GM12878 (cell line): ENCODE results near the gene TOPBP1.

Experiments used
- CEBPB ChIP-seq, 2 experiments: fragments of 150-350 bp in 1 of 2; IDR thresholded peaks; 2 replicates each; pipeline ENCODE4 v1.6.1; 2012 to 2014; ENCODE audit warnings: low read depth in 2 of 2, low read length in 2 of 2, borderline replicate concordance in 1 of 2, inconsistent platforms in 1 of 2
- ETV6 ChIP-seq, 2 experiments: fragments of 450-650 bp in 1 of 2; IDR thresholded peaks in 1 of 2; conservative IDR thresholded peaks in 1 of 2; 2 replicates each; pipeline ENCODE4 v1.6.1; 2014; ENCODE audit warnings: antibody characterized with exemption in 1 of 2, borderline replicate concordance in 1 of 2, low read depth in 1 of 2, mild to moderate bottlenecking in 1 of 2, moderate library complexity in 1 of 2
- TF ChIP-seq, protein P1 (sequence below): fragments of 450-650 bp; IDR thresholded peaks from 2 replicates; pipeline ENCODE4 v1.6.1; 2018; ENCODE audit warnings: borderline replicate concordance, mild to moderate bottlenecking; ENCODE audit not compliant: partially characterized antibody
- TF ChIP-seq, protein P2 (sequence below), 3 experiments: IDR thresholded peaks in 2 of 3; conservative IDR thresholded peaks in 1 of 3; 2 replicates each; pipeline ENCODE4 v1.5.1; 2011; ENCODE audit warnings: low read depth in 3 of 3, low read length in 3 of 3, mild to moderate bottlenecking in 3 of 3, control low read depth in 2 of 3, moderate library complexity in 2 of 3, inconsistent platforms in 1 of 3, mixed read lengths in 1 of 3; ENCODE audit not compliant: control insufficient read depth in 2 of 3, insufficient read depth in 1 of 3; ENCODE audit errors: extremely low read depth in 1 of 3

DNA sequence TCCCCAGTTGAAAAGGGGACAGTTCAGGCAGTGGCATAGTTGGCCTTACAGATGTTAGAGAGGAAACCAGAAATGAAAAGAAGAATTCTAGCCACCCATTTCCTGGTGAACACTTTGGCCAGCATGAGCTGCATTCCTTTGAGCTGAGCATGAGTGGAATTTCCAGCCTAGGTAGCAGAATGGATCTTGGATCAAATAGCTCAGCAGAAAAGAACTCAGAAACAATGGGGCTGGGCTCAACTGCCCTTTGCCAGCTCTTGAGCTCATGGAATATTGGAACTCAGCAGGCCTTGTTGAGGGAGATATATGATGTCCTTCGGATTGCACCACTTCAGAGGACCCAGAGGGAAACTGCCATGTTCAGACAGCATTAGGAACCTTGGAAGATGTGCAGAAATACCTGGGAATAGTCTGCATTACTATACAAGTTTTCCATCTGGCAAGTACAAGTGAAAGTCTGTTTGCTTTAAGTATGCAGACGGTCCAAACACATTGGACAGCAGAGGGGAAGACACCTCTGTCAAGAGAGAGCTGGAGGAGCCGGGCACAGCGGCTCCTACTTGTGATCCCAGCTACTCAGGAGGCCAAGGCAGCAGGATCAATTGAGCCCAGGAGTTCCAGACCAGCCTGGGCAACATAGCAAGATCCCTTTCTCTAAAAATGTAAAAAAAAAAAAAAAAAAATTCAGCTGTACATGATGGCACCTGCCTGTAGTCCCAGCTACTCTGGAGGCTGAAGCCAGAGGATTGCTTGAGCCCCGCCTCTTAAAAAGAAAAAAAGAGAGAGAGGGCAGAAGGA lies 91.4 kb downstream of the TOPBP1 start:
- TF ChIP-seq, protein P1, sequence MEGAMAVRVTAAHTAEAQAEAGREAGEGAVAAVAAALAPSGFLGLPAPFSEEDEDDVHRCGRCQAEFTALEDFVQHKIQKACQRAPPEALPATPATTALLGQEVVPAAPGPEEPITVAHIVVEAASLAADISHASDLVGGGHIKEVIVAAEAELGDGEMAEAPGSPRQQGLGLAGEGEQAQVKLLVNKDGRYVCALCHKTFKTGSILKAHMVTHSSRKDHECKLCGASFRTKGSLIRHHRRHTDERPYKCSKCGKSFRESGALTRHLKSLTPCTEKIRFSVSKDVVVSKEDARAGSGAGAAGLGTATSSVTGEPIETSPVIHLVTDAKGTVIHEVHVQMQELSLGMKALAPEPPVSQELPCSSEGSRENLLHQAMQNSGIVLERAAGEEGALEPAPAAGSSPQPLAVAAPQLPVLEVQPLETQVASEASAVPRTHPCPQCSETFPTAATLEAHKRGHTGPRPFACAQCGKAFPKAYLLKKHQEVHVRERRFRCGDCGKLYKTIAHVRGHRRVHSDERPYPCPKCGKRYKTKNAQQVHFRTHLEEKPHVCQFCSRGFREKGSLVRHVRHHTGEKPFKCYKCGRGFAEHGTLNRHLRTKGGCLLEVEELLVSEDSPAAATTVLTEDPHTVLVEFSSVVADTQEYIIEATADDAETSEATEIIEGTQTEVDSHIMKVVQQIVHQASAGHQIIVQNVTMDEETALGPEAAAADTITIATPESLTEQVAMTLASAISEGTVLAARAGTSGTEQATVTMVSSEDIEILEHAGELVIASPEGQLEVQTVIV: no peak
- TF ChIP-seq, protein P2, sequence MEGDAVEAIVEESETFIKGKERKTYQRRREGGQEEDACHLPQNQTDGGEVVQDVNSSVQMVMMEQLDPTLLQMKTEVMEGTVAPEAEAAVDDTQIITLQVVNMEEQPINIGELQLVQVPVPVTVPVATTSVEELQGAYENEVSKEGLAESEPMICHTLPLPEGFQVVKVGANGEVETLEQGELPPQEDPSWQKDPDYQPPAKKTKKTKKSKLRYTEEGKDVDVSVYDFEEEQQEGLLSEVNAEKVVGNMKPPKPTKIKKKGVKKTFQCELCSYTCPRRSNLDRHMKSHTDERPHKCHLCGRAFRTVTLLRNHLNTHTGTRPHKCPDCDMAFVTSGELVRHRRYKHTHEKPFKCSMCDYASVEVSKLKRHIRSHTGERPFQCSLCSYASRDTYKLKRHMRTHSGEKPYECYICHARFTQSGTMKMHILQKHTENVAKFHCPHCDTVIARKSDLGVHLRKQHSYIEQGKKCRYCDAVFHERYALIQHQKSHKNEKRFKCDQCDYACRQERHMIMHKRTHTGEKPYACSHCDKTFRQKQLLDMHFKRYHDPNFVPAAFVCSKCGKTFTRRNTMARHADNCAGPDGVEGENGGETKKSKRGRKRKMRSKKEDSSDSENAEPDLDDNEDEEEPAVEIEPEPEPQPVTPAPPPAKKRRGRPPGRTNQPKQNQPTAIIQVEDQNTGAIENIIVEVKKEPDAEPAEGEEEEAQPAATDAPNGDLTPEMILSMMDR (IDR thresholded peaks at IDR 0.05 in 2 of 3, conservative IDR thresholded peaks at IDR 0.05 in 1 of 3; ENCODE audit: control insufficient read depth in 2 of 3, extremely low read depth in 1 of 3, insufficient read depth in 1 of 3, low read depth in 3 of 3, low read length in 3 of 3): no peak
- TF ChIP-seq ETV6 (conservative IDR thresholded peaks at IDR 0.05 in 1 of 2, IDR thresholded peaks at IDR 0.05 in 1 of 2; ENCODE audit: borderline replicate concordance in 1 of 2, low read depth in 1 of 2) (no peak), CEBPB (IDR thresholded peaks at IDR 0.05; ENCODE audit: borderline replicate concordance in 1 of 2, low read depth in 2 of 2, low read length in 2 of 2) (no peak)
